GM12878 (cell line): ENCODE data around the gene MXD1.
"Not testable (repeated sequence)": the region's sequence is repeated elsewhere in the genome, so short reads cannot be mapped to it uniquely, and the experiment has no call there.

ENCODE experiments used
- JUND ChIP-seq: IDR thresholded peaks from 2 replicates; pipeline ENCODE4 v1.6.1; 2012; ENCODE audit warnings: low read depth, mild to moderate bottlenecking, low read length, improper control_type of control experiment, moderate library complexity
- REST ChIP-seq: IDR thresholded peaks from 2 replicates; pipeline ENCODE4 v1.6.1; 2012; ENCODE audit warnings: mild to moderate bottlenecking, low read depth, low read length
- RFX5 ChIP-seq: IDR thresholded peaks from 2 replicates; pipeline ENCODE4 v1.6.1; 2011; ENCODE audit warnings: low read depth, low read length, improper control_type of control experiment
- TAF1 ChIP-seq: IDR thresholded peaks from 2 replicates; pipeline ENCODE4 v1.6.1; 2011; ENCODE audit warnings: mild to moderate bottlenecking, low read depth, low read length, borderline replicate concordance

- not testable (repeated sequence) for TF ChIP-seq TAF1, RFX5, JUND, REST
Measured at GRCh38 chr2:69892838-69893424, 22.0 kb upstream of the MXD1 start.
